WI38 (cell line): Measurements from ENCODE around the gene CEACAM1.
"Not testable (repeated sequence)": the region's sequence is repeated elsewhere in the genome, so short reads cannot be mapped to it uniquely, and the experiment has no call there.

Experiments used
- H3K4me3 ChIP-seq: 2 replicates; pipeline ENCODE4 v1.5.1; 2011; ENCODE audit warnings: low read depth, mild to moderate bottlenecking, control low read depth, low read length
- TF ChIP-seq, protein P1 (sequence below): IDR thresholded peaks from 2 replicates; pipeline ENCODE4 v1.5.1; 2012; ENCODE audit warnings: low read depth, mild to moderate bottlenecking, control low read depth, low read length

The CEACAM1 gene

DNA sequence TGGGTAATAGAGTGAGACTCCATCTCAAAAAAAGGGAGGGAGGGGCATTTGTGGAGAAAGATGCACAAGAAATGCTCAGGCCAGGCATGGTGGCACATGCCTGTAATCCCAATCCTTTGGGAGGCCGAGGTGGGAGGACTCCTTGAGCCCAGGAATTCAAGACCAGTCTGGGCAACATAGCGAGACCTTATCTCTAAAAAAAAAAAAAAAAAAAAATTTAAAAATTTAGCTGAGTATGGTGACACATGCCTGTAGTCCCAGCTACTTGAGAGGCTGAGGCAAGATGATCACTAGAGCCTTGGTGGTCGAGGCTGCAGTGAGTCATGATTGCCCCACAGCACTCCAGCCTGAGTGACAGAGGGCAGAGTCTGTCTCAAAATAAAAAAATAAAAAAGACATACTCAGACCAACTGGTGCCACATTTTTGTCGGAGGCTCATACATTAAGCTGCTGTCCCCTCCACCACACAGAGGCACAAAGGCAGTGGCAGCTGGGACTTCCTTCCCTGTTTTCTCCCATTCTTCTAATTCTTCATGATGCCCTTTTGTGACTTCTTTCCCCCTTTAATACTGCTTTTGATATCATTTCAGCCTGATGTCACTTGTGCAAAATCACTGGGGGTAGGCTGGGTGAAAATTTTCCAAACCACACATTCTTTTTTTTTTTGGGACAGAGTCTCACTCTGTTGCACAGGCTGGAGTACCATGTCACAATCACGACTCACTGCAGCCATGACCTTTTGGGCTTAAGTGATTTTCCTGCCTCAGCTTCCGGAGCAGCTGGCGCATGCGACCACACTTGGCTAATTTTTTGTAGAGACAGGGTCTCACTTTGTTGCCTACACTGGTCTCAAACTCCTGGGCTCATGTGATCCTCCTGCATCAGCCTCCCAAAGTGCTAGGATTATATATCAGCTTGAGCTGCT lies 58.7 kb downstream of the CEACAM1 start:
- H3K4me3 ChIP-seq: no peak overlapping the region
- TF ChIP-seq, protein P1, sequence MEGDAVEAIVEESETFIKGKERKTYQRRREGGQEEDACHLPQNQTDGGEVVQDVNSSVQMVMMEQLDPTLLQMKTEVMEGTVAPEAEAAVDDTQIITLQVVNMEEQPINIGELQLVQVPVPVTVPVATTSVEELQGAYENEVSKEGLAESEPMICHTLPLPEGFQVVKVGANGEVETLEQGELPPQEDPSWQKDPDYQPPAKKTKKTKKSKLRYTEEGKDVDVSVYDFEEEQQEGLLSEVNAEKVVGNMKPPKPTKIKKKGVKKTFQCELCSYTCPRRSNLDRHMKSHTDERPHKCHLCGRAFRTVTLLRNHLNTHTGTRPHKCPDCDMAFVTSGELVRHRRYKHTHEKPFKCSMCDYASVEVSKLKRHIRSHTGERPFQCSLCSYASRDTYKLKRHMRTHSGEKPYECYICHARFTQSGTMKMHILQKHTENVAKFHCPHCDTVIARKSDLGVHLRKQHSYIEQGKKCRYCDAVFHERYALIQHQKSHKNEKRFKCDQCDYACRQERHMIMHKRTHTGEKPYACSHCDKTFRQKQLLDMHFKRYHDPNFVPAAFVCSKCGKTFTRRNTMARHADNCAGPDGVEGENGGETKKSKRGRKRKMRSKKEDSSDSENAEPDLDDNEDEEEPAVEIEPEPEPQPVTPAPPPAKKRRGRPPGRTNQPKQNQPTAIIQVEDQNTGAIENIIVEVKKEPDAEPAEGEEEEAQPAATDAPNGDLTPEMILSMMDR: no peak

GRCh38 chr19:42468273-42468796 lies 59.9 kb downstream of the CEACAM1 start:
- TF ChIP-seq, protein P1: no peak
- H3K4me3 ChIP-seq: no peak overlapping the region

- TF ChIP-seq, protein P1: no peak
- H3K4me3 ChIP-seq: no peak overlapping the region
These were observed 61.0 kb downstream of the CEACAM1 start for GRCh38 chr19:42467183-42467760.

GRCh38 chr19:42466521-42467182 lies 61.6 kb downstream of the CEACAM1 start:
- TF ChIP-seq, protein P1: no peak
- H3K4me3 ChIP-seq: no peak overlapping the region

DNA sequence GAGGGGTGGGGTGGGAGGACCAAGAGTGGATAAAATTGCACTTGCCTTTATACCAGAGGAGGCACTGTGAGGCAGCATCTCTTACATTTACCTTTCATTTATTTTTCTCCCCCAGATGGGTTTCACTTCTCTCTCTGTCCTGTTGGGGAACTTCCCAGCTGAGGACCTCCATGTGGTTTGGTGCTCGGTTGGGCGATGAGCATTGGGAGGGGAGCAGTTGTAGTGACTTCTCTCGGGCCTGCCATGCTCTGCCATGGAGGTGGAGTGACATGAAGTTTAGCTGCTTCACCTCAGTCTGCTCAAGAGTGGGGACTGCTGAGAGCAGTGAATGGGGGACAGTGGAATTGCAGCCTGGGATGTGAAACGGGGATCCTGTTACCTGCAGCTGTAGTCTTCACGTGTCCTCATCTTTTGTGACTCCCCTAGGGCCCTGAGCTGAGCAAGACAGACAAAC lies 62.4 kb downstream of the CEACAM1 start:
- TF ChIP-seq, protein P1: no peak
- no peak overlapping the region for H3K4me3 ChIP-seq

DNA sequence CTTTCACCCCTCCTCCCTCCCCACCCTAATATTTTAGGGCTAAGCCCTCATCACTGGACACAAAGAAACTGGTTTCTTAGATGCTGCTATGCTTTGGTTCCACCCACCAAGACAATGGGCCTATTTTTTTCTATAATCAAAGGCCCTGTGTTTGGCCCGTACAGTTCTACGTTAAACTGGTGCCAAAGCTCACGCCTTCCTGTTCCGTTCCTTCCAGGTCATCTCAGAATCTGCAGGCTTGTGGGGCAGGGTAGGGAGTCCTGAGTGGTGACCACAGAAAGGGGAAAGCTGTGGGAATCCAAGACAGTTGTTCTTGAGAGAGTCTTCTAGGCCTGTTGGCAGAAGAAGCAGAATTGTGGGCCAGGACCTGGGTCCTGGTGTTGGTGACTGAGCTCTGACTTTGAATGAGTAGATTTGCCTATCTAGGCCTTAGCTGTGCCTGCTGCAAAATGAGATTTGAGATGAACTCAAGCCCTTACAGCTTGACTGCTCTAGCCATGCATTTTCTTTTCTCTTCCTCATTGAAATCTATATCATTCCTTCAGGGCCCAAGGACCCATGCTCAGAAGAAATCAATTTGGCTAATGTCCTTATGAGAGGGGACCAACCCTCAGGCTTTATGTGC lies 66.5 kb downstream of the CEACAM1 start:
- TF ChIP-seq, protein P1: no peak

DNA sequence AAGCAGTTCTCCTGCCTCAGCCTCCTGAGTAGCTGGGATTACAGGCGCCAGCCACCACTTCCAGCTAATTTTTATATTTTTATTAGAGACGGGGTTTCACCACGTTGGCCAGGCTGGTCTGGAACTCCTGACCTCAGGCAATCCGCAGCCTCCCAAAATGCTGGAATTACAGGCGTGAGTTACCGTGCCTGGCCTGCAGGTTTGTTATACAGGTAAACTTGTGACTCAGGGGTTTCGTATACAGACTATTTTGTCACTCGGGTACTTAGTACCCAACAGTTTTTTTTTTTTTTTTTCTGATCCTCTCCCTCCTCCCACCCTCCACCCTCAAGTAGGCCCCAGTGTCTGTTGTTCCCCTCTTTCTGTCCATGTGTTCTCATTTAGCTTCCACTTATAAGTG lies 67.0 kb downstream of the CEACAM1 start:
- H3K4me3 ChIP-seq: not testable (repeated sequence)

More for the DNA sequence above, 66.5 kb downstream of the CEACAM1 start:
- H3K4me3 ChIP-seq: no peak overlapping the region
